GM12878 (cell line): Measurements from ENCODE around the gene IL20RB.

ENCODE experiments used
- CHD1 ChIP-seq: IDR thresholded peaks from 2 replicates; pipeline ENCODE4 v1.6.1; 2012; ENCODE audit warnings: low read depth, low read length, improper control_type of control experiment
- POLR2A ChIP-seq: IDR thresholded peaks from 2 replicates; pipeline ENCODE4 v1.6.1; 2011; ENCODE audit warnings: low read depth, mild to moderate bottlenecking, low read length

DNA sequence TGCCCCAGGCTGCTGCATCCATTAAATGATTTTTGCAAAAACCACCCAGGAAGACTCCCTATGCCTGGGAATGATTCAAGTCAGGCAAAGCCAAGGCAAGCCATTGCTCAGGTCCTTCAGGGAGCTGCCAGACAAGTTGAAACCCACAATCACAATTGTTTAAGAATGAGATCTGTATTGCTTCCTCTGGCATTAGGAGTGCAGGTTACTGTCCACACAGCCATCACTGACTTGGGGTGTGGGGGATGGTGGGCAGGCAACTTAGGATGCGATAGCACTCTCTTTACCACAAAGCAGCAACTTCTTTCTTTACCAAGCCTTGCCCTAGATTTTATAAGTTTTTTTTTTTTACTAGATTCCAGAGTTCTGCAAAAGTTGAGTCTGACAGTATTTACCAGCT is 15.0 kb upstream of the IL20RB start:
- no peak for TF ChIP-seq POLR2A
- no peak for TF ChIP-seq CHD1
